ENCODE measurements around the gene DGKE.

GRCh38 chr17:56801459-56802178 is 32.3 kb upstream of the DGKE start:
- TF ChIP-seq POLR2A (IDR thresholded peaks at IDR 0.05; ENCODE audit: low read depth, low read length) (no peak), POU2F2 (IDR thresholded peaks at IDR 0.05; ENCODE audit: low read depth, low read length) (no peak), SPI1 (IDR thresholded peaks at IDR 0.05; ENCODE audit: low read depth, low read length) (no peak), TAF1 (IDR thresholded peaks at IDR 0.05; ENCODE audit: low read depth, low read length) (no peak), POLR2AphosphoS5 (IDR thresholded peaks at IDR 0.05; ENCODE audit: low read depth, low read length) (no peak)
